ENCODE measurements around the gene CACNG4. TPM values are rescaled to one million over a fixed set of nuclear protein-coding genes. Genes with fewer than 3 reads are reported as not detected.

CACNG4 gene
- total RNA-seq, 1 donor from 2014 or later, result 0.34 TPM

GRCh38 chr17:66941773-66942450 is 22.6 kb upstream of the CACNG4 start:
- peaks cover 11% of the 10 kb centered on the region for H3K27me3 Mint-ChIP-seq (ENCODE audit: insufficient read depth, low read depth)
- no peak overlapping the region for H3K27ac ChIP-seq
- peak overlapping the region; percentile 23 for H3K27ac Mint-ChIP-seq
- H3K36me3 Mint-ChIP-seq, result no peaks in the 10 kb centered on the region
- H3K9me3 Mint-ChIP-seq, result peaks cover 12% of the 10 kb centered on the region
- H4K20me1 ChIP-seq (ENCODE audit: low read depth), result no peaks in the 10 kb centered on the region
- no peak overlapping the region for H3K9ac ChIP-seq
- H3K27me3 ChIP-seq, result no peaks in the 10 kb centered on the region
- H3K4me3 Mint-ChIP-seq, result no peak overlapping the region
- no peaks in the 10 kb centered on the region for H3K9me3 ChIP-seq (ENCODE audit: low read depth)
- no peak overlapping the region for H3K4me2 ChIP-seq
- H3K4me1 ChIP-seq, result no peaks in the 10 kb centered on the region
- H2AFZ ChIP-seq (replicated peaks), result no peak overlapping the region
- H3F3A ChIP-seq (ENCODE audit: low read depth), result no peaks in the 10 kb centered on the region
- no peaks in the 10 kb centered on the region for H3K79me2 ChIP-seq (ENCODE audit: low read depth)
- peaks cover 20% of the 10 kb centered on the region for H3K4me1 Mint-ChIP-seq
- H3K4me3 ChIP-seq, result no peak overlapping the region
- DNase-seq (ENCODE audit: low spot score), result no peak
- TF ChIP-seq EZH2phosphoT487 (IDR thresholded peaks at IDR 0.05) (no peak), EZH2 (IDR thresholded peaks at IDR 0.05) (no peak), CTCF (IDR thresholded peaks at IDR 0.05) (no peak)
- H3K36me3 ChIP-seq, result no peaks in the 10 kb centered on the region

DNA sequence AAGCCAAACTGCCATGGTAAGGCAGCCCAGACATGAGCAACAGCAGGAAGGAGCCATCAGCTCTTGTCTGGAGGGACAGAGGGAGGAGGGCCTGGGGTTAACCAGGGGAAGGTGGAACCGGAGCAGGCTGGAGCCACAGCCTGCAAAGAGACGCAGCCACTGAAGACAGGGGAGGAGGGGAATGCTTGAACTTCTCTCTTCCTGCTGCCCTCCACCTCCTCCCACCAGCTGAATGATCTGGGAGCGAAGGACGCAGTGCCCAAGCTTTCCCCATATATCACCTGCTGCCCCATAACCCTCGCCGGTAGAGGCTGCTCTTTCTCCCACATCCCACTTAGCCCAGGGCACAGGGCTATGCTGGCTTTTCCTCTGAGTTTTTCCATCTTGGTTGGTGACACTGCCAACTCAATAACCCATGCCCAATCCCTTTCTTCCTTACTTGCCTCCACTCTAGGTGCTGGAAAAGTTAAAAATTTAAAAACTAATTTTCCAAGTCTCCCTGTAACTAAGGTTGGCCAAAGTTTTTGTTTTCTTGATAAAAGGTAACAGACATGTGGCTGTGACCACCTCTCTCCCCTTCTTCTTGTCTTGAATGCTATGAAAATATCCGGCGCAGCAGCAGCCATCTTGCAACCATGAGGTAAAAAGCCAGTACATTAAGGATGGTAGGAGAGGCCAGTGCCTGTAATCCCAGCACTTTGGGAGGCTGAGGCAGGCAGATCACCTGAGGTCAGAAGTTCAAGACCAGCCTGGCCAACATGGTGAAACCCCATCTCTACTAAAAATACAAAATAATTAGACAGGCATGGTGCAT is 21.8 kb upstream of the CACNG4 start:
- TF ChIP-seq CTCF (IDR thresholded peaks at IDR 0.05) (no peak), EZH2phosphoT487 (IDR thresholded peaks at IDR 0.05) (no peak), EZH2 (IDR thresholded peaks at IDR 0.05) (no peak)
- Histone ChIP-seq H4K20me1 (ENCODE audit: low read depth) (no peaks in the 10 kb centered on the region), H3K4me3 (no peak overlapping the region), H3K9me3 (ENCODE audit: low read depth) (no peaks in the 10 kb centered on the region), H2AFZ (replicated peaks) (no peak overlapping the region), H3K27me3 (no peaks in the 10 kb centered on the region), H3K9ac (no peak overlapping the region), H3K27ac (no peak overlapping the region), H3F3A (ENCODE audit: low read depth) (no peaks in the 10 kb centered on the region), H3K36me3 (no peaks in the 10 kb centered on the region), H3K4me1 (no peaks in the 10 kb centered on the region), H3K79me2 (ENCODE audit: low read depth) (no peaks in the 10 kb centered on the region), H3K4me2 (no peak overlapping the region)
- no peak overlapping the region for H3K4me3 Mint-ChIP-seq
- H3K4me1 Mint-ChIP-seq, result peaks cover 20% of the 10 kb centered on the region
- no peaks in the 10 kb centered on the region for H3K36me3 Mint-ChIP-seq
- peaks cover 8% of the 10 kb centered on the region for H3K9me3 Mint-ChIP-seq
- H3K27ac Mint-ChIP-seq, result peak overlapping the region; percentile 23
- H3K27me3 Mint-ChIP-seq (ENCODE audit: insufficient read depth, low read depth), result peaks cover 9% of the 10 kb centered on the region
- DNase-seq (ENCODE audit: low spot score), result no peak

GRCh38 chr17:66943484-66943883 is 21.0 kb upstream of the CACNG4 start:
- Histone ChIP-seq H3K4me3 (no peak overlapping the region), H3K36me3 (no peaks in the 10 kb centered on the region), H2AFZ (replicated peaks) (no peak overlapping the region), H3K27ac (no peak overlapping the region), H4K20me1 (ENCODE audit: low read depth) (no peaks in the 10 kb centered on the region), H3K9me3 (ENCODE audit: low read depth) (no peaks in the 10 kb centered on the region), H3K9ac (no peak overlapping the region), H3K4me1 (no peaks in the 10 kb centered on the region), H3K4me2 (no peak overlapping the region), H3K27me3 (no peaks in the 10 kb centered on the region), H3F3A (ENCODE audit: low read depth) (no peaks in the 10 kb centered on the region), H3K79me2 (ENCODE audit: low read depth) (no peaks in the 10 kb centered on the region)
- Mint-ChIP-seq H3K4me3 (no peak overlapping the region), H3K4me1 (peaks cover 20% of the 10 kb centered on the region), H3K27me3 (ENCODE audit: insufficient read depth, low read depth) (peaks cover 8% of the 10 kb centered on the region), H3K36me3 (no peaks in the 10 kb centered on the region), H3K27ac (no peak overlapping the region), H3K9me3 (no peaks in the 10 kb centered on the region)
- DNase-seq (ENCODE audit: low spot score), result no peak
- TF ChIP-seq EZH2 (IDR thresholded peaks at IDR 0.05) (no peak), CTCF (IDR thresholded peaks at IDR 0.05) (no peak), EZH2phosphoT487 (IDR thresholded peaks at IDR 0.05) (no peak)
